Trophoblast cell (in vitro differentiated cells and primary cell): ENCODE results near the gene SOCS6.
A peak's percentile ranks its signal among the peaks of the same experiment; 100 is the strongest.

Source experiments
- DNase-seq, 2 donors: peaks; one replicate each; pipeline ENCODE4 v3.0.0-alpha.2; 2016
- H2AFZ ChIP-seq: 2 replicates; pipeline ENCODE4 v1.6.1; 2013; ENCODE audit warnings: low read length, moderate library complexity, mild to moderate bottlenecking; ENCODE audit not compliant: insufficient read depth, poor library complexity
- H2AK5ac ChIP-seq: 2 replicates; pipeline ENCODE4 v1.6.1; 2013; ENCODE audit warnings: mild to moderate bottlenecking, low read length
- H2BK120ac ChIP-seq: 2 replicates; pipeline ENCODE4 v1.6.1; 2013; ENCODE audit warnings: low read length, mild to moderate bottlenecking, moderate library complexity; ENCODE audit not compliant: insufficient read depth, poor library complexity
- H2BK12ac ChIP-seq: 2 replicates; pipeline ENCODE4 v1.6.1; 2013; ENCODE audit warnings: mild to moderate bottlenecking, low read length, moderate library complexity
- H2BK5ac ChIP-seq: 2 replicates; pipeline ENCODE4 v1.6.1; 2013; ENCODE audit warnings: low read length, low read depth, moderate library complexity, mild to moderate bottlenecking; ENCODE audit not compliant: poor library complexity
- H3K14ac ChIP-seq: 2 replicates; pipeline ENCODE4 v1.6.1; 2013; ENCODE audit warnings: mild to moderate bottlenecking, low read length
- H3K18ac ChIP-seq: 2 replicates; pipeline ENCODE4 v1.6.1; 2013; ENCODE audit warnings: mild to moderate bottlenecking, low read length
- H3K23ac ChIP-seq: 2 replicates; pipeline ENCODE4 v1.6.1; 2013; ENCODE audit warnings: low read length
- H3K27ac ChIP-seq: 2 replicates; pipeline ENCODE4 v1.5.1; 2013; ENCODE audit warnings: low read depth, mild to moderate bottlenecking, inconsistent platforms, low read length, moderate library complexity
- H3K27me3 ChIP-seq: 2 replicates; pipeline ENCODE4 v1.6.1; 2013; ENCODE audit warnings: inconsistent platforms, mild to moderate bottlenecking, low read length, moderate library complexity; ENCODE audit not compliant: insufficient read depth
- H3K36me3 ChIP-seq, 2 experiments: 1 replicate in 1 of 2; 2 replicates in 1 of 2; pipeline ENCODE4 v1.6.1; 2013; ENCODE audit warnings: low read length in 2 of 2, mild to moderate bottlenecking in 2 of 2, moderate library complexity in 1 of 2; ENCODE audit not compliant: insufficient read depth in 2 of 2, control insufficient read depth in 1 of 2
- H3K4ac ChIP-seq: 2 replicates; pipeline ENCODE4 v1.6.1; 2013; ENCODE audit warnings: low read depth, mild to moderate bottlenecking, low read length, moderate library complexity
- H3K4me1 ChIP-seq, 2 experiments: 1 replicate in 1 of 2; 2 replicates in 1 of 2; pipeline ENCODE4 v1.6.1; 2013; ENCODE audit warnings: low read length in 2 of 2, mild to moderate bottlenecking in 2 of 2, moderate library complexity in 1 of 2; ENCODE audit not compliant: insufficient read depth in 2 of 2, control insufficient read depth in 1 of 2
- H3K4me2 ChIP-seq: 2 replicates; pipeline ENCODE4 v1.6.1; 2013; ENCODE audit warnings: inconsistent platforms, mild to moderate bottlenecking, low read length, moderate library complexity
- H3K4me3 ChIP-seq: 2 replicates; pipeline ENCODE4 v1.5.1; 2013; ENCODE audit warnings: mild to moderate bottlenecking, low read depth, low read length, inconsistent platforms
- H3K79me1 ChIP-seq: one replicate; pipeline ENCODE4 v1.6.1; 2013; ENCODE audit warnings: low read length
- H3K79me2 ChIP-seq: 2 replicates; pipeline ENCODE4 v1.6.1; 2013; ENCODE audit warnings: low read length, mild to moderate bottlenecking; ENCODE audit not compliant: control insufficient read depth, insufficient read depth, poor library complexity
- H3K9ac ChIP-seq: 2 replicates; pipeline ENCODE4 v1.6.1; 2013; ENCODE audit warnings: mild to moderate bottlenecking, low read length
- H3K9me3 ChIP-seq: 2 replicates; pipeline ENCODE4 v1.6.1; 2013; ENCODE audit warnings: low read depth, mild to moderate bottlenecking, control low read depth, inconsistent platforms, low read length; ENCODE audit not compliant: insufficient read depth
- H4K12ac ChIP-seq: 2 replicates; pipeline ENCODE4 v1.6.1; 2013; ENCODE audit warnings: low read depth, mild to moderate bottlenecking, low read length, moderate library complexity
- H4K8ac ChIP-seq: 2 replicates; pipeline ENCODE4 v1.6.1; 2013; ENCODE audit warnings: low read depth, mild to moderate bottlenecking, low read length, moderate library complexity
- H4K91ac ChIP-seq: one replicate; pipeline ENCODE4 v1.6.1; 2013; ENCODE audit warnings: low read depth, mild to moderate bottlenecking, low read length, moderate library complexity
- WGBS: extraction: QIAGEN DNeasy Blood & Tissue Kit; methylation state at CpG from one replicate; pipeline ENCODE4 v1.1.7; 2013; ENCODE audit warnings: missing lambda C conversion rate; ENCODE audit not compliant: insufficient read length, insufficient coverage; ENCODE audit errors: extremely low coverage; 5-methylcytosine and 5-hydroxymethylcytosine counted together

Gene SOCS6

GRCh38 chr18:70271742-70272141 lies 17.1 kb upstream of the SOCS6 start:
- no peak overlapping the region for H4K91ac ChIP-seq
- H3K27ac ChIP-seq: no peak overlapping the region
- H3K36me3 ChIP-seq: no peaks in the 10 kb centered on the region
- H3K27me3 ChIP-seq: no peaks in the 10 kb centered on the region
- no peak overlapping the region for H2AFZ ChIP-seq
- no peak overlapping the region for H3K14ac ChIP-seq
- H2BK120ac ChIP-seq: no peak overlapping the region
- H2BK5ac ChIP-seq: no peak overlapping the region
- no peak overlapping the region for H4K12ac ChIP-seq
- H2AK5ac ChIP-seq: no peak overlapping the region
- no CpG with 5 or more reads among the region's 3 CpGs for WGBS
- no peaks in the 10 kb centered on the region for H3K9me3 ChIP-seq
- no peak overlapping the region for H2BK12ac ChIP-seq
- H3K4me3 ChIP-seq: no peak overlapping the region
- H3K79me1 ChIP-seq: peaks cover 5% of the 10 kb centered on the region
- H3K4me1 ChIP-seq: peaks cover 0 to 5% of the 10 kb centered on the region in 2 experiments
- no peak overlapping the region for H3K18ac ChIP-seq
- no peak overlapping the region for H3K4ac ChIP-seq
- no peak overlapping the region for H3K4me2 ChIP-seq
- no peak for DNase-seq
- no peak overlapping the region for H3K9ac ChIP-seq
- no peak overlapping the region for H3K23ac ChIP-seq
- no peaks in the 10 kb centered on the region for H3K79me2 ChIP-seq
- no peak overlapping the region for H4K8ac ChIP-seq

- Histone ChIP-seq H3K9ac (no peak overlapping the region), H3K4me1 (peaks cover 5 to 9% of the 10 kb centered on the region in 2 experiments), H4K91ac (no peak overlapping the region), H3K27me3 (no peaks in the 10 kb centered on the region), H4K8ac (no peak overlapping the region), H2AFZ (no peak overlapping the region), H3K79me1 (peaks cover 12% of the 10 kb centered on the region), H3K18ac (no peak overlapping the region), H3K9me3 (no peaks in the 10 kb centered on the region), H4K12ac (no peak overlapping the region), H2AK5ac (no peak overlapping the region), H2BK5ac (no peak overlapping the region), H3K4me3 (no peak overlapping the region), H3K79me2 (peaks cover 3% of the 10 kb centered on the region), H3K27ac (no peak overlapping the region), H3K4me2 (no peak overlapping the region), H3K4ac (no peak overlapping the region), H3K36me3 (no peaks in the 10 kb centered on the region), H3K23ac (no peak overlapping the region), H2BK12ac (no peak overlapping the region), H2BK120ac (no peak overlapping the region), H3K14ac (no peak overlapping the region)
- no CpG with 5 or more reads among the region's 1 CpG for WGBS
- DNase-seq: no peak
Observed at GRCh38 chr18:70273021-70273420, 15.8 kb upstream of the SOCS6 start.

- H3K23ac ChIP-seq: no peak overlapping the region
- peak overlapping the region; percentile 96 for H2BK120ac ChIP-seq
- no peak overlapping the region for H4K8ac ChIP-seq
- no peaks in the 10 kb centered on the region for H3K27me3 ChIP-seq
- peak overlapping the region; percentile 93 for H2BK5ac ChIP-seq
- no peaks in the 10 kb centered on the region for H3K36me3 ChIP-seq
- no peak overlapping the region for H3K4me3 ChIP-seq
- no peak overlapping the region for H4K12ac ChIP-seq
- H2AFZ ChIP-seq: no peak overlapping the region
- peaks cover 3% of the 10 kb centered on the region for H3K79me2 ChIP-seq
- no CpG with 5 or more reads among the region's 5 CpGs for WGBS
- DNase-seq: peak; percentile 86 to 94
- peaks cover 8 to 9% of the 10 kb centered on the region in 2 experiments for H3K4me1 ChIP-seq
- H4K91ac ChIP-seq: peak overlapping the region; percentile 97
- H2AK5ac ChIP-seq: no peak overlapping the region
- no peak overlapping the region for H3K9ac ChIP-seq
- no peak overlapping the region for H3K4me2 ChIP-seq
- H3K79me1 ChIP-seq: peaks cover 15% of the 10 kb centered on the region
- H3K4ac ChIP-seq: no peak overlapping the region
- H3K18ac ChIP-seq: no peak overlapping the region
- no peak overlapping the region for H3K14ac ChIP-seq
- H3K27ac ChIP-seq: peak overlapping the region; percentile 84
- peak overlapping the region; percentile 78 for H2BK12ac ChIP-seq
- H3K9me3 ChIP-seq: no peaks in the 10 kb centered on the region
Observed at GRCh38 chr18:70276416-70277191, 12.2 kb upstream of the SOCS6 start.

GRCh38 chr18:70279470-70279869 lies 9.4 kb upstream of the SOCS6 start:
- no peak overlapping the region for H3K4ac ChIP-seq
- H3K4me3 ChIP-seq: no peak overlapping the region
- peak overlapping the region; percentile 58 for H2BK12ac ChIP-seq
- H3K4me1 ChIP-seq: peaks cover 8 to 9% of the 10 kb centered on the region in 2 experiments
- no peak overlapping the region for H3K27ac ChIP-seq
- H3K36me3 ChIP-seq: no peaks in the 10 kb centered on the region
- peak in 1 of 2 donors; percentile 31 for DNase-seq
- H3K79me1 ChIP-seq: peaks cover 15% of the 10 kb centered on the region
- no peak overlapping the region for H4K91ac ChIP-seq
- no peak overlapping the region for H3K23ac ChIP-seq
- peak overlapping the region; percentile 50 for H2BK5ac ChIP-seq
- H4K12ac ChIP-seq: no peak overlapping the region
- no peak overlapping the region for H3K14ac ChIP-seq
- no peak overlapping the region for H2AFZ ChIP-seq
- no peak overlapping the region for H3K18ac ChIP-seq
- H3K9ac ChIP-seq: no peak overlapping the region
- no peaks in the 10 kb centered on the region for H3K9me3 ChIP-seq
- H4K8ac ChIP-seq: no peak overlapping the region
- no peak overlapping the region for H2AK5ac ChIP-seq
- H3K4me2 ChIP-seq: no peak overlapping the region
- H3K79me2 ChIP-seq: peaks cover 3% of the 10 kb centered on the region
- H3K27me3 ChIP-seq: no peaks in the 10 kb centered on the region
- no peak overlapping the region for H2BK120ac ChIP-seq
- WGBS: no CpG with 5 or more reads among the region's 2 CpGs
